ENCODE results near the gene ATP2A3.

- TF ChIP-seq POLR2AphosphoS5 (IDR thresholded peaks at IDR 0.05; ENCODE audit: low read depth, low read length): no peak
- TF ChIP-seq REST (IDR thresholded peaks at IDR 0.05; ENCODE audit: insufficient read depth in 1 of 2, low read depth in 2 of 2, low read length in 2 of 2): no peak
- TF ChIP-seq SIN3A (IDR thresholded peaks at IDR 0.05; ENCODE audit: borderline replicate concordance, insufficient read depth, low read length): no peak
- no peak for TF ChIP-seq TAF1 (IDR thresholded peaks at IDR 0.05; ENCODE audit: borderline replicate concordance, insufficient read depth, low read length)
Measured at GRCh38 chr17:3962217-3962964, 1.8 kb downstream of the ATP2A3 start.

Data from PFSK-1 (cell line).